ENCODE results near the gene KREMEN1.

DNA sequence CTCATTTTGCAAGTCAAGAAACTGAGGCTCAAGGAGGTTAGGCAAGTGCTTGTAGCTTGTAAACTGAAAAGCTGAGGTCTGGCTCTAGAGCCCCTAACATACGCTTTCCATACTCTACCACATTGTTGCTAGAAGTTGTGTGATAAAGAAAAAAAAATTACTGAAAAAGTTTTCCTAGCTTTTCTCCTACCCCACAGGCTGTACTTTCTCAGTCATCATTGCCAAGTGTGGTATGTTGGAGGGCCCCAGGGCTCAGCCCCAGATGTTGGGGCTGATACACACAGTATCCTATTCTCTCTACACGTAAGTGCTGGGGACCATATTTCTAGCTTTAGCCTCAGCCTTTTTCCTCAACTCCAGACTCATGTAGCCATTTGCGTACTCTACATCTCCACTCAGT, 16.0 kb downstream of the KREMEN1 start:
- no peak for TF ChIP-seq CREB1 (CRISPR knock-in tag; IDR thresholded peaks at IDR 0.05; ENCODE audit: low read depth)
- TF ChIP-seq CTCF (conservative IDR thresholded peaks at IDR 0.05; ENCODE audit: low read depth in 2 of 2) = no peak
- no peak for TF ChIP-seq POLR2AphosphoS5 (IDR thresholded peaks at IDR 0.05; ENCODE audit: low read depth)
- no peak for TF ChIP-seq JUNB (IDR thresholded peaks at IDR 0.05; ENCODE audit: unreplicated experiment)
- no peak for TF ChIP-seq EZH2phosphoT487 (IDR thresholded peaks at IDR 0.05; ENCODE audit: unreplicated experiment)
- no peak for TF ChIP-seq EZH2 (IDR thresholded peaks at IDR 0.05; ENCODE audit: low read depth, unreplicated experiment)
- TF ChIP-seq, protein P1, sequence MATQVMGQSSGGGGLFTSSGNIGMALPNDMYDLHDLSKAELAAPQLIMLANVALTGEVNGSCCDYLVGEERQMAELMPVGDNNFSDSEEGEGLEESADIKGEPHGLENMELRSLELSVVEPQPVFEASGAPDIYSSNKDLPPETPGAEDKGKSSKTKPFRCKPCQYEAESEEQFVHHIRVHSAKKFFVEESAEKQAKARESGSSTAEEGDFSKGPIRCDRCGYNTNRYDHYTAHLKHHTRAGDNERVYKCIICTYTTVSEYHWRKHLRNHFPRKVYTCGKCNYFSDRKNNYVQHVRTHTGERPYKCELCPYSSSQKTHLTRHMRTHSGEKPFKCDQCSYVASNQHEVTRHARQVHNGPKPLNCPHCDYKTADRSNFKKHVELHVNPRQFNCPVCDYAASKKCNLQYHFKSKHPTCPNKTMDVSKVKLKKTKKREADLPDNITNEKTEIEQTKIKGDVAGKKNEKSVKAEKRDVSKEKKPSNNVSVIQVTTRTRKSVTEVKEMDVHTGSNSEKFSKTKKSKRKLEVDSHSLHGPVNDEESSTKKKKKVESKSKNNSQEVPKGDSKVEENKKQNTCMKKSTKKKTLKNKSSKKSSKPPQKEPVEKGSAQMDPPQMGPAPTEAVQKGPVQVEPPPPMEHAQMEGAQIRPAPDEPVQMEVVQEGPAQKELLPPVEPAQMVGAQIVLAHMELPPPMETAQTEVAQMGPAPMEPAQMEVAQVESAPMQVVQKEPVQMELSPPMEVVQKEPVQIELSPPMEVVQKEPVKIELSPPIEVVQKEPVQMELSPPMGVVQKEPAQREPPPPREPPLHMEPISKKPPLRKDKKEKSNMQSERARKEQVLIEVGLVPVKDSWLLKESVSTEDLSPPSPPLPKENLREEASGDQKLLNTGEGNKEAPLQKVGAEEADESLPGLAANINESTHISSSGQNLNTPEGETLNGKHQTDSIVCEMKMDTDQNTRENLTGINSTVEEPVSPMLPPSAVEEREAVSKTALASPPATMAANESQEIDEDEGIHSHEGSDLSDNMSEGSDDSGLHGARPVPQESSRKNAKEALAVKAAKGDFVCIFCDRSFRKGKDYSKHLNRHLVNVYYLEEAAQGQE (IDR thresholded peaks at IDR 0.05; ENCODE audit: unreplicated experiment) = no peak
- TF ChIP-seq, protein P2, sequence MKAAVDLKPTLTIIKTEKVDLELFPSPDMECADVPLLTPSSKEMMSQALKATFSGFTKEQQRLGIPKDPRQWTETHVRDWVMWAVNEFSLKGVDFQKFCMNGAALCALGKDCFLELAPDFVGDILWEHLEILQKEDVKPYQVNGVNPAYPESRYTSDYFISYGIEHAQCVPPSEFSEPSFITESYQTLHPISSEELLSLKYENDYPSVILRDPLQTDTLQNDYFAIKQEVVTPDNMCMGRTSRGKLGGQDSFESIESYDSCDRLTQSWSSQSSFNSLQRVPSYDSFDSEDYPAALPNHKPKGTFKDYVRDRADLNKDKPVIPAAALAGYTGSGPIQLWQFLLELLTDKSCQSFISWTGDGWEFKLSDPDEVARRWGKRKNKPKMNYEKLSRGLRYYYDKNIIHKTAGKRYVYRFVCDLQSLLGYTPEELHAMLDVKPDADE (IDR thresholded peaks at IDR 0.05) = no peak
- no peak for TF ChIP-seq NANOG (IDR thresholded peaks at IDR 0.05; ENCODE audit: borderline replicate concordance)
- TF ChIP-seq ZNF114 (CRISPR knock-in tag; IDR thresholded peaks at IDR 0.05) = no peak
- no peak for TF ChIP-seq ZNF331 (CRISPR knock-in tag; IDR thresholded peaks at IDR 0.05; ENCODE audit: low read depth)
- TF ChIP-seq STAT1 (IDR thresholded peaks at IDR 0.05; ENCODE audit: unreplicated experiment) = no peak
- TF ChIP-seq ZNF462 (CRISPR knock-in tag; IDR thresholded peaks at IDR 0.05) = no peak
